DOHH2 (cell line): ENCODE results near the gene GALNS.

ENCODE experiments used
- CTCF ChIP-seq: fragments of 200-600 bp; sonication (generic); IDR thresholded peaks from one replicate; pipeline ENCODE4 v1.5.1; 2014; ENCODE audit warnings: antibody characterized with exemption, mild to moderate bottlenecking, low read depth, low read length; ENCODE audit not compliant: poor library complexity, severe bottlenecking
- EZH2phosphoT487 ChIP-seq: fragments of 200-600 bp; sonication (generic); IDR thresholded peaks from 2 replicates; pipeline ENCODE4 v1.6.1; 2017; ENCODE audit warnings: borderline replicate concordance, mild to moderate bottlenecking, antibody characterized with exemption, low read length, moderate library complexity, mixed read lengths

- TF ChIP-seq CTCF, result no peak
- TF ChIP-seq EZH2phosphoT487, result no peak
Measured at GRCh38 chr16:88815227-88815626, 41.5 kb downstream of the GALNS start.
